Astrocyte of the spinal cord (primary cell): Measurements from ENCODE around the gene CD99L2.
A peak's percentile ranks its signal among the peaks of the same experiment; 100 is the strongest.

Experiments
- DNase-seq: peaks from one replicate; pipeline ENCODE4 v3.0.0; 2011; ENCODE audit warnings: low read depth, low spot score
- H3K4me3 ChIP-seq: 2 replicates; pipeline ENCODE4 v1.5.1; 2011; ENCODE audit warnings: low read depth, mild to moderate bottlenecking, low read length, moderate library complexity
- CTCF ChIP-seq: IDR thresholded peaks from 2 replicates; pipeline ENCODE4 v1.5.1; 2012; ENCODE audit warnings: low read depth, mild to moderate bottlenecking, low read length, inconsistent platforms
- in situ Hi-C: cut with HindIII; loops from 2 replicates; pipeline ENCODE4 v1.10.0; 2017; ENCODE audit warnings: low sequenced_read_pairs

The CD99L2 gene

GRCh38 chrX:150767475-150768131, 130.9 kb downstream of the CD99L2 start:
- TF ChIP-seq CTCF: no peak
- peak; percentile 74 for DNase-seq
- in situ Hi-C loops: loop anchor here (25.0 kb wide), 1 partner anchor 320 kb away; no protein-coding TSS in a partner anchor
- no peak overlapping the region for H3K4me3 ChIP-seq

GRCh38 chrX:150767045-150767395, 131.4 kb downstream of the CD99L2 start:
- no peak overlapping the region for H3K4me3 ChIP-seq
- in situ Hi-C loops: loop anchor here (25.0 kb wide), 1 partner anchor 320 kb away; no protein-coding TSS in a partner anchor

GRCh38 chrX:150766351-150767044, 132.0 kb downstream of the CD99L2 start:
- no peak overlapping the region for H3K4me3 ChIP-seq
- peak; percentile 15 for TF ChIP-seq CTCF
- no peak for DNase-seq
- in situ Hi-C loops: loop anchor here (25.0 kb wide), 1 partner anchor 321 kb away; no protein-coding TSS in a partner anchor

More at GRCh38 chrX:150767045-150767395, 131.4 kb downstream of the CD99L2 start:
- TF ChIP-seq CTCF: no peak
- no peak for DNase-seq

GRCh38 chrX:150765782-150766350, 132.6 kb downstream of the CD99L2 start:
- TF ChIP-seq CTCF: no peak
- H3K4me3 ChIP-seq: no peak overlapping the region
- in situ Hi-C loops: loop anchor here (25.0 kb wide), 1 partner anchor 321 kb away; no protein-coding TSS in a partner anchor
- DNase-seq: no peak

GRCh38 chrX:150765237-150765636, 133.2 kb downstream of the CD99L2 start:
- in situ Hi-C loops: loop anchor here (25.0 kb wide), 1 partner anchor 322 kb away; no protein-coding TSS in a partner anchor

More at GRCh38 chrX:150765237-150765636, 133.2 kb downstream of the CD99L2 start:
- DNase-seq: no peak
- no peak for TF ChIP-seq CTCF
- no peak overlapping the region for H3K4me3 ChIP-seq
